Activated naive CD4-positive, alpha-beta T cell (primary cell): ENCODE results near the gene SCN10A.

ENCODE experiments used
- DNase-seq, 4 experiments: peaks; one replicate each; lab custom pipeline; 2025; lab: John Stamatoyannopoulos, UW

Gene SCN10A

GRCh38 chr3:38773528-38773927 is 42.5 kb downstream of the SCN10A start:
- no peak for DNase-seq

DNA sequence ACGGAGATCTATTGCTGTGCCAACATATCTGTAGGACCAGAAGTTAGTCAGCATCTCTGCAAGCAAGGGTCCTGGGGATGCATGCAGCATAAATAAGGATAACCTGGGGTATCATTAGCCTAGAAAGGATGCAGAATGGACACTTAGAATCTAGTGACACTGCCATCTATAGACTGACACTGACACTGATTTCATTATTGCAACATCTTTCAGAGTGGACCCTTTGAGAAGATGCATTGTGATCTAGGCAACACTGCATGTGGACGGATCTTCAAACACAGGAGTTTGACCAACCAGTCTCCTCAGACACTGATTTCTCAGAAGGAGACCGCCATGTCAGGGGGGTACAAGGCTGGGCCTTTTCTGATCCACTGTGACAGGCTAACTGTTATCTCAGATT is 52.4 kb downstream of the SCN10A start:
- DNase-seq = no peak

- no peak for DNase-seq
These were observed 57.5 kb downstream of the SCN10A start for GRCh38 chr3:38758557-38758956.

DNA sequence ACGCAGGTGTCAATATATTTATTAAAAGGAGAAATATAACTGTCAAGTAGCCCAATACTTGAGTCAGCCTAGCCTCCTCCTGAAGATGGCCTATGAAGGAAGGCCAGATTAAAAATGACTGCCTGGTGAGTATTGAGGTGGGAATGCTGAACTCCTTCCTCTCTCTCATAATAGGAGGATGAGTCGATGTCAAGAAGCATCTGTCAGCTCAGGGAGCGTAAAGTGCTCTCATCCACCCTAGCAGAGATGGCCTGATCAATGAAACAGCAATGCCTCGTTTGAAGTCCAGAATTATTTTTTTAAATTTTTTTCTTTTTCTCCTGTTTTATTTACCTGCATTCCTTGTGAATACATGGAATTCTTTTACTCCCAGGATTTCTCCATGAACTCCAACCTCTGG is 58.3 kb downstream of the SCN10A start:
- DNase-seq = no peak

DNA sequence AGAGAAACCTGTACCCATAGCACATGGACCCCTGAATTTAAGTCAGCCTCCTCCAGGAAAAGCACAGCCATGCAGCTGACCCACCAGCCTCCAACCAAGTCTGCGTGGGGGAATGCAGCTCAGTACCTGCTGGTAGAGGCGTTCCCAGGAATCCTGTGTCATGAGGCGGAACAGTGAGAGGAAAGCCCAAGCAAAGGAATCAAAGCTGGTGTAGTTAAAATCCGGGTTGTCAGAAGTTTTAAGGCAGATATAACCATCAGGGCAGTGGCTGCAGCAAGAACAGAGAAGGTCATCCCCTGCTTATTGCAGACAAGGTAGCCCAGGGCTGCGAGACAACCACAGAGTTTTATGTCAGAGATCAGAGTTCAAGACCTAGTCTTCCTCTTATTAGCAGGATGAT is 59.1 kb downstream of the SCN10A start:
- DNase-seq = no peak

GRCh38 chr3:38755130-38755529 is 60.9 kb downstream of the SCN10A start:
- DNase-seq = no peak

- no peak for DNase-seq
These were observed 69.4 kb downstream of the SCN10A start for GRCh38 chr3:38746641-38747040.

DNA sequence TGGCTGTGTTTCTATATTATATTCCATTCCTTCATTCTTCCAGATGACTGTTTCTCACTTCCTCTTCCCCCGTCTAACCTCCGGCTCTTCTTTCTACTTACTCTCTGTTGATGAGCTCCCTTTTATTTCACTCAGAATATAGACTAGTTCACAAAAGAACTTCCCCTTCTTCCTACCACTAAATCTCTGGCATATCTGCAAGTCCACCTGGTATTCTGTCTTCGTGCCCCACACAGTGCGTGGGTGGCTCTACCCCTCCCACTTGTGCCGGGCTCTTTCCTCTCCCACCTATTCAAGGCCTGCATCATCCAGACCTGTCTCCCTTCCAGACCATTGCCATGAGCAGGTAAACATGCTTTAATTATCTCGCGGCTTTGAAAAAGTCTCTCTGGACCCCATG is 73.0 kb downstream of the SCN10A start:
- no peak for DNase-seq

GRCh38 chr3:38742550-38742949 is 73.5 kb downstream of the SCN10A start:
- DNase-seq = no peak

DNA sequence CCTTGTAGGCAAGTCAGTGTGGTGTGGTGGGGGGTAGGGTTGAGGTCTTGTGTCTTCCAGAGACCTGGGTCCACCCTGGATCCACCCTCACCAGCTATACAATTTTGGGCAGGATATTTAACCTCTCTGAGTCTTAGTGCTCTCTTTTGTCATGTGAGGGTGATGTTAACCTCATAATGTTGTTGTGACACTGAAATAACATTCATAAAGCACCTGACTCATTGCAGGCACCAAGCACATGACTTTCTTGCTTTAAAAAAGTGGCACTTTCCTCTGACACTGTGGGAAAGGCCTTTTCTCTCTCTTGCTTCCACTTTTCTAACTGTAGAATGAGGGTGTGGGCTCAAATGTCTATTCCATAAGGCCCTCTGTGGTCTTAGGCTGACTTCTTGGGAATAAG is 75.5 kb downstream of the SCN10A start:
- DNase-seq = no peak

GRCh38 chr3:38739931-38740330 is 76.1 kb downstream of the SCN10A start:
- no peak for DNase-seq

DNA sequence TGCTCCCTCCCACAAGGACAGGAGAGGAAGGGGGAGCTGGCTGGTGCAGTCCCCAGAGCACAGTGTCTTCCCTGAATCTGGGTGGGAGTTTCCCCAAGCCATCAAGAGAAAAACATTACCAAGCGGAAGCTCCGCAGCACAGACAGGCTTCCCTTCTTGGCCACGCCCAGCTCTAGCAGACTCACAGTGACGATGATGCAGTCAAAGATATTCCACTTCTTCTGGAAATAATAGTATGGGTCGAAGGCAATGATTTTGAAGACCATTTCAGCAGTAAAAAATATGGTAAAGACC is 76.7 kb downstream of the SCN10A start:
- no peak for DNase-seq

- DNase-seq = no peak
These were observed 77.2 kb downstream of the SCN10A start for GRCh38 chr3:38738630-38739395.

DNA sequence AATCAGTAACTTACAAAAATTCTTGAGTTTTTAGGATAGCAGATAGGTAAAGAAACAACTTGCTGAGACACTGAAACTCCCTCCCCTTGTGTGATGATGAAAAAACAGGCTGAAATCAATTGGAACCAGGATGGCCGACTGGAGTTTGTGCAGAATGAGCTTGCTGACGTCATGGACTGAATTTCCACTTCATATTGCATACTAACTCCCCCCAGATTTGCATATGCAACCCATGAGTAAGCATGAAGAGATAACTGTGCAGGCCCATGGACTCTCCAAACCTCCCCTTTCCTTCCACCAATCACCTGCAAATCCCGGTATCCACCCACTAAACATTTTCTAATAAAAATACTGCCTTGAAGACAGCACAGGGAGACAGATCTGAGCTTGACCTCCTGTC is 84.5 kb downstream of the SCN10A start:
- no peak for DNase-seq

GRCh38 chr3:38730281-38730680 is 85.7 kb downstream of the SCN10A start:
- no peak for DNase-seq

DNA sequence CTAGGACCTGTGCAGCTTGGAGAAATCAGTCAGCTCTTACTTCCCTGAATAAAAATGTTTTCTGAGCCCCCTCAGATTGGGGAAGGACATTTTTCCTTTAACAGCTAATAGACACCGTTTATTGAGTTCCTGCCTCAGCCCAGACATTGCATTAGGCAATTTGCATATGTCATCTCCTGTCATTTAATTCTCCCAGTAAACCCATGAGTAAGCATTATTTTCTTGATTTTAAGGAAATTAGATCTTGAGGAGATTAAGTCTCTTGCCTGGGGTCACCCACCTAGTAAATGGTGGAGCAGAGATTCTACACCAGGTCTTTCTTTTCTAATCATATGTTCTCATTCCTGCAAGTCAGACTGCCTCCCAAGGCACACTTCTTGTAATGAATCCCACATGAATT is 88.0 kb downstream of the SCN10A start:
- no peak for DNase-seq

GRCh38 chr3:38726751-38727150 is 89.3 kb downstream of the SCN10A start:
- no peak for DNase-seq

- DNase-seq = no peak
These were observed 90.1 kb downstream of the SCN10A start for GRCh38 chr3:38725726-38726419.

- DNase-seq = no peak
These were observed 91.7 kb downstream of the SCN10A start for GRCh38 chr3:38724392-38724736.

DNA sequence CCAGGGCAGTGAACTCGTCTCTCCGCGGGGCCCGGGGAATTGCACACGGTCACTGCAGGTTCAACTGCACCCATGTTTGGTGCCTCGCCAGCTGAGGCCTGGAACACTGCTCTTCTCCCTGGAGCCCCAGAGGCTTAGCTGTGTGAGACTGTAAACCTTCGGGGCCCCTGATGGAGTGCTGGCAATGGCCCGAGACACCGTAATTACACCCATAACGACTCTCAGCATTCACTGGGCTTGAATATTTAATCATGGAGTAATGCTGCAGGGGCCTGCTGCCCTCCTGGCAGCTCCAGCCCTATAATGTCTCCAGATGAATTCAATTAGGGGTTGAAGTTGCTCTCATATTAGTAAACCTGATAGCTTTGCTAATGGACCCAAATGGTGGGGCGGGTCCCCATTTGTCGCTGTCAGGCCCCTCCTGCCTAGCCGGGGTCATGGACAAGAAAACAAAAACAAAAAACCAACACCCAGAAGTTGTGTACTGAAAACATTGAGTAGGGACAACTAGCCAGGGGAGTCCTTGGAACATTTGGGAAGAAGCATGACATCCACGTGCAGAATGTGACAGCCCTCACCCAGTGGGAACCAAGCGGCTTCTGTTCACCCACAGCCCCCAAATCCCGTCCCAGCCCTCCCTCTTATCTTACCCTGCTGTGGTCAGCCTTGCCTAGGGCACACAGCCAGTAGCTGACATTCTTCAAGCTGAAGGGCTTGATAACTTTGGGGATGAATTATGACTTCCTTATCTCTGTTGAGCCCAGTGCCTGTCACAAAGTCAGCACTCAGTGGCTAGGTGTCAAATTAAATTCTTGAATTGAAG is 92.2 kb downstream of the SCN10A start:
- no peak for DNase-seq

DNA sequence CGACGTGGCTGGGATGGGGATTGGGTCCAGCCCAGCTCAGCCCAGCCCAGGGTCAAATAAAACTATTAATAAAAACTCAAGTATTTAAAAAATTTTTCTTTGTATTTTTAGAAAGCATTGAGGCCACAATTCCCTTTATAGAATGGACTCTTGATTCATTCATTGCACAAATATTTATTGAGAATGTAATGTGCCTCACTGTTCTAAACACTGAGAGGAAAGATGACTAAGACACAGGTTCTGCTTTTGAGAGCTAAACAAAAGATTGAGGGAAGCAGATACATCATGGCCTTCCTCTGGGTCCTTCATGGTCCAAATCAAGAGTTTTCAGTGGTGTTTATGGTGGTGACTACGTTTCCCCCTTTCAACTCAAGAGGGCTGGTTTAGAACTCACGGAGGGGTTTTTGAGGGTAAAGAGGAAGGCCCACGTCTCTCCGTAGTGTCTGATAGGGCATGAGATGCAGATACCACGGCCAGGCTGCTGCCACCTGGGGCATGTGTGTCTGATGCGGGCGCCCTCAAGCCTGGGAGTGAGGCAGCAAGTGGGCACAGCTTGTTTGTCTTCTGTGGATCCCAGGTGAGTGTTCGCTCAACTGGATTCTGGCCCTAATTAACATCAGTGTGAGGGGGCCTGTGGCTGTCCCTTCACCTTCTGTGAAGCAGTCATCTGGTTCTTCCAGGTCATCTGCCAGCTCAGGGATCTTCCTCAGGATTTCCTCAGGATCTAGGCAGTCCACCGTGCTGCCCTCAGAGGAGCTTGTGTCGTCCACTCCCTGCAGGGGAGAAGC is 93.0 kb downstream of the SCN10A start:
- DNase-seq = no peak

DNA sequence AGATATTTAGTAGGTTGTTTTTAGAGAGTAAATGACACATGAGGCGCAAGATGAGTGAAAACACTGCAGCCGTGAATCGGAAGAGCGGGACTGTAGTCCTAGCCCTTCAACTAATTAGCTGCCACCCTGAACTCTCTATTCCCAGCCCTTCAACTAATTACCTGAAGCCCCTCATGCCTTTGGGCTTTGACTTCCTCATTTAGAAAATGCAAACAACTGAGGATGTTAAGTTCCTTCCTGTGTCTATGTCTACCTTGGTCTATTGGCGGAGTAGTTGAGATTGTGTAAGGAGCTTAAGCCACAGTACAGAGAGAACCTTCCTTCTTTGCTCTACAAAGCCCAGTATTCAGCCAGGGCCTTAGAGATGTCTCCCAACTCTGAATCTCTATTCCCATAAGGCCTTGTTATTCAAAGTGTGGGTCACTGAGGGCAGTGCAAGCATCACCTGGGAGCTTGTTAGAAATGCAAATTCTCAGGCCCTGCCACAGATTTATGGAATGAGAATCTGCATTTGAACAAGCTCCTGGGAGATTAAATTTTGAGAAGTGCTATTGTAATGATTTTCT is 94.7 kb downstream of the SCN10A start:
- no peak for DNase-seq
